NCI-H1105 (cell line): ENCODE data around the gene NAA25.
"Not testable (repeated sequence)": the region's sequence is repeated elsewhere in the genome, so short reads cannot be mapped to it uniquely, and the experiment has no call there.

Experiments
- DNase-seq: peaks from one replicate; lab custom pipeline; 2025; lab: John Stamatoyannopoulos, UW

Gene NAA25

GRCh38 chr12:112116232-112117060 is 7.9 kb upstream of the NAA25 start:
- DNase-seq, result no peak

GRCh38 chr12:112115259-112116045 is 6.9 kb upstream of the NAA25 start:
- DNase-seq, result no peak

GRCh38 chr12:112112409-112113133 is 4.0 kb upstream of the NAA25 start:
- no peak for DNase-seq

GRCh38 chr12:112111931-112112330 is 3.3 kb upstream of the NAA25 start:
- no peak for DNase-seq

GRCh38 chr12:112110787-112111662 is 2.4 kb upstream of the NAA25 start:
- not testable (repeated sequence) for DNase-seq

- no peak for DNase-seq
These were observed 1.0 kb downstream of the NAA25 start for GRCh38 chr12:112107306-112108201.

- no peak for DNase-seq
These were observed 2.7 kb downstream of the NAA25 start for GRCh38 chr12:112105891-112106290.

GRCh38 chr12:112103758-112104503 is 4.7 kb downstream of the NAA25 start:
- no peak for DNase-seq

GRCh38 chr12:112102746-112103145 is 5.8 kb downstream of the NAA25 start:
- not testable (repeated sequence) for DNase-seq

GRCh38 chr12:112102127-112102526 is 6.5 kb downstream of the NAA25 start:
- DNase-seq, result no peak

GRCh38 chr12:112100500-112100899 is 8.1 kb downstream of the NAA25 start:
- DNase-seq, result not testable (repeated sequence)

GRCh38 chr12:112097641-112098040 is 10.9 kb downstream of the NAA25 start:
- DNase-seq, result no peak

GRCh38 chr12:112096667-112097066 is 11.9 kb downstream of the NAA25 start:
- DNase-seq, result no peak

GRCh38 chr12:112096070-112096469 is 12.5 kb downstream of the NAA25 start:
- DNase-seq, result no peak

GRCh38 chr12:112091563-112091962 is 17.0 kb downstream of the NAA25 start:
- no peak for DNase-seq

- no peak for DNase-seq
These were observed 20.7 kb downstream of the NAA25 start for GRCh38 chr12:112087851-112088250.

GRCh38 chr12:112087055-112087850 is 21.3 kb downstream of the NAA25 start:
- no peak for DNase-seq

GRCh38 chr12:112066566-112066965 is 42.0 kb downstream of the NAA25 start:
- no peak for DNase-seq

- DNase-seq, result no peak
These were observed 45.3 kb downstream of the NAA25 start for GRCh38 chr12:112063273-112063672.
